GM13976 (cell line): Measurements from ENCODE around the gene IGSF21.

Experiments used
- DNase-seq: peaks from one replicate; pipeline ENCODE4 v3.0.0; 2012; ENCODE audit warnings: low spot score
- in situ Hi-C: fragments of 300-500 bp; cut with MboI; formaldehyde crosslinking; loops from one replicate; pipeline ENCODE4 v1.12.0; 2022; ENCODE audit warnings: low sequenced_read_pairs, mixed read lengths, inconsistent platforms; ENCODE audit not compliant: unreplicated experiment
- TF ChIP-seq, protein P1 (sequence below): IDR thresholded peaks from 2 replicates; pipeline ENCODE4 v1.5.1; 2012; ENCODE audit warnings: borderline replicate concordance, mild to moderate bottlenecking; ENCODE audit not compliant: insufficient read depth; ENCODE audit errors: extremely low read depth, missing control alignments, control extremely low read depth

IGSF21 gene

DNA sequence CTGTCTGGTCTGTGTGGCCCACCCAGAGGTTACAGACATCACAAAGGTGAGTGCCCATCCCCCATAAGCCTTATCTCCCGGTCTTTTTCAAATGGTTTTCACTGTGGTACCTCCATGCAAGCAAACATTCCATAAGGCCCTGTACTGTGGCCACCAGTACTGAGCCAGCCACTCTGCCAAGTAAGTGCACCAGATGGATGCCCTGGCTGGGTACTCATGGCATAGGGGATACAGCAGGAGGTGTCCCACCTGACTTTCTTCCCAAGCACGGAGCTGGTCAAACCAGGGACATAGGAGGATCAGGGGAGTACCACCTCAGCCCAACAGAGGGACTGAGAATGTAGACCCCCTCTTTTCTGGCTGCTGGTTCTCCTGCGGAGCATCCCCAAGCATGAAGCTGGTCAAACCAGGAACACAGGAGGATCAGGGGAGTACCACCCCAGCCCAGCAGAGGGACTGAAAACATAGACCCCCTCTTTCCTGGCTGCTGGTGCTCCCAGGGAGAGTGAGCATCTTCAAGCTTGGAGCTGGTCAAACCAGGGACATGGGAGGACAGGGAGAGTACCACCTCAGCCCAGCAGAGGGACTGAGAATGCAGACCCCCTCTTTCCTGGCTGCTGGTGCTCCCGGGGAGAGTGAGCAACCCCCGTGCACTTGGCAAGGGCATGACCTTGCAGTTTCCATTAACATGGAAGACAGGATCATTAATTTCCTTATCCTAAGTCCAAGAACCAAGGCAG, 291.4 kb downstream of the IGSF21 start:
- DNase-seq: no peak
- TF ChIP-seq, protein P1, sequence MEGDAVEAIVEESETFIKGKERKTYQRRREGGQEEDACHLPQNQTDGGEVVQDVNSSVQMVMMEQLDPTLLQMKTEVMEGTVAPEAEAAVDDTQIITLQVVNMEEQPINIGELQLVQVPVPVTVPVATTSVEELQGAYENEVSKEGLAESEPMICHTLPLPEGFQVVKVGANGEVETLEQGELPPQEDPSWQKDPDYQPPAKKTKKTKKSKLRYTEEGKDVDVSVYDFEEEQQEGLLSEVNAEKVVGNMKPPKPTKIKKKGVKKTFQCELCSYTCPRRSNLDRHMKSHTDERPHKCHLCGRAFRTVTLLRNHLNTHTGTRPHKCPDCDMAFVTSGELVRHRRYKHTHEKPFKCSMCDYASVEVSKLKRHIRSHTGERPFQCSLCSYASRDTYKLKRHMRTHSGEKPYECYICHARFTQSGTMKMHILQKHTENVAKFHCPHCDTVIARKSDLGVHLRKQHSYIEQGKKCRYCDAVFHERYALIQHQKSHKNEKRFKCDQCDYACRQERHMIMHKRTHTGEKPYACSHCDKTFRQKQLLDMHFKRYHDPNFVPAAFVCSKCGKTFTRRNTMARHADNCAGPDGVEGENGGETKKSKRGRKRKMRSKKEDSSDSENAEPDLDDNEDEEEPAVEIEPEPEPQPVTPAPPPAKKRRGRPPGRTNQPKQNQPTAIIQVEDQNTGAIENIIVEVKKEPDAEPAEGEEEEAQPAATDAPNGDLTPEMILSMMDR: no peak
- in situ Hi-C loops: no loop called here

GRCh38 chr1:18400347-18401102, 292.9 kb downstream of the IGSF21 start:
- DNase-seq: no peak
- TF ChIP-seq, protein P1: no peak
- in situ Hi-C loops: no loop called here

- TF ChIP-seq, protein P1: no peak
- DNase-seq: no peak
- in situ Hi-C loops: no loop called here
Observed at GRCh38 chr1:18401921-18402320, 294.3 kb downstream of the IGSF21 start.

GRCh38 chr1:18404460-18404859, 296.9 kb downstream of the IGSF21 start:
- in situ Hi-C loops: no loop called here
- TF ChIP-seq, protein P1: no peak
- no peak for DNase-seq

DNA sequence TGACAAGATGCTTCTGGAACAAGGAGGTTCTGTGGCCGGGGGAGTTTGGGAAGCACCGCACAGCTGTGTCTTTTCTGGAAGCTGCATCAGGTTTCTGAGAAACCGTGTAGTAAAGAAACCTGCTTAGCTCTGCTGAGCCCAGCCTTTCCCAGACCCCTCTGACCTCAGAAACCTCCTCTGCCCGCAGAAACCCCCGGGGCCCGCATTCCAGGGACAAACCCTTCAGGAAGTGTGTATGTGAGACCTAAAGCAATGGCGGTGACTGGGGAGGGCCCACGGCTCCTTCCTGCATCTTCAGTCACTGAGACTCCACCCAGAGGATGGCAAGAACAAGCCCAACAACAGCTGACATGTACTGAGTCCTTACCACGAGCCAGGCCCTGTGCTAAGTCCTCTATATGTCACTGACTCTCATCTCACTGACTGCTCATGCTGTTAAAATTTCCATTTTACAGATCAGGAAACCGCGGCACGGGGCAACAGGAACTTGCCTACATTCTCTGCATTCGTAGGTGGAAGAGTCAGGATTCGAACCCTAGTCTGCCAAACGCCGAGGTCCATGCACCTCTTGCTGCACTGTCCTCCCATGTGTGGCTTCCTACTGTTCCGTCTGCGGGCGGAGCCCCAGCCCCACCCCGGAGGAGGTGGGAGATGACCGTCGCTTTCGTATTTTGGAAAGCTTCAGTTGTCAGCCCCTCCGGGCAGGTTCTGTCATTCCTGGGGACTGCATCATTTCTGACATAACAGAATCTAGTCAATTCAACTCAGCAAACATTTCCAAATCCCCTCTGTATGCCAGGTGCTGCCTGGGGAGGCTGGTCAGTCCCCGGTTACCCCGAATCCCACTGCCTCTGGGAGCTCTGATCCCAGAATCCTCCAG, 299.8 kb downstream of the IGSF21 start:
- TF ChIP-seq, protein P1: no peak
- DNase-seq: no peak
- in situ Hi-C loops: no loop called here
